GM19372 (cell line): ENCODE data around the gene MPEG1.

Experiments
- ATAC-seq: cut with Tn5 transposase; IDR thresholded peaks from one replicate; pipeline ENCODE4 v1.9.1; 2021; ENCODE audit warnings: mild to moderate bottlenecking, low read depth, moderate library complexity; ENCODE audit not compliant: unreplicated experiment

The MPEG1 gene

GRCh38 chr11:59218893-59219292, 6.2 kb upstream of the MPEG1 start:
- ATAC-seq = no peak

- ATAC-seq = no peak
Measured at GRCh38 chr11:59218319-59218718, 5.6 kb upstream of the MPEG1 start.

- ATAC-seq = peak; percentile 78
Measured at GRCh38 chr11:59216641-59217564, 4.2 kb upstream of the MPEG1 start.

- no peak for ATAC-seq
Measured at GRCh38 chr11:59214141-59214893, 1.6 kb upstream of the MPEG1 start.

GRCh38 chr11:59212222-59212621, 505 bp downstream of the MPEG1 start:
- no peak for ATAC-seq

GRCh38 chr11:59208956-59209355, 3.8 kb downstream of the MPEG1 start:
- ATAC-seq = no peak

GRCh38 chr11:59207988-59208451, 4.7 kb downstream of the MPEG1 start:
- peak; percentile 69 for ATAC-seq

- no peak for ATAC-seq
Measured at GRCh38 chr11:59206635-59207034, 6.1 kb downstream of the MPEG1 start.

- no peak for ATAC-seq
Measured at GRCh38 chr11:59205648-59206047, 7.1 kb downstream of the MPEG1 start.

- ATAC-seq = no peak
Measured at GRCh38 chr11:59204746-59205145, 8.0 kb downstream of the MPEG1 start.

- ATAC-seq = no peak
Measured at GRCh38 chr11:59201353-59201752, 11.4 kb downstream of the MPEG1 start.

GRCh38 chr11:59200423-59200746, 12.3 kb downstream of the MPEG1 start:
- no peak for ATAC-seq

- peak; percentile 50 for ATAC-seq
Measured at GRCh38 chr11:59199546-59200422, 12.9 kb downstream of the MPEG1 start.

GRCh38 chr11:59198726-59199125, 14.0 kb downstream of the MPEG1 start:
- no peak for ATAC-seq

GRCh38 chr11:59197991-59198390, 14.7 kb downstream of the MPEG1 start:
- ATAC-seq = no peak

GRCh38 chr11:59196777-59197176, 15.9 kb downstream of the MPEG1 start:
- no peak for ATAC-seq

GRCh38 chr11:59195586-59195985, 17.1 kb downstream of the MPEG1 start:
- no peak for ATAC-seq

GRCh38 chr11:59193587-59194130, 19.1 kb downstream of the MPEG1 start:
- ATAC-seq = no peak

GRCh38 chr11:59192446-59193020, 20.2 kb downstream of the MPEG1 start:
- ATAC-seq = no peak

- ATAC-seq = no peak
Measured at GRCh38 chr11:59191890-59192289, 20.8 kb downstream of the MPEG1 start.
